ENCODE measurements around the gene USPL1.

The USPL1 gene

GRCh38 chr13:30697177-30697953, 79.6 kb downstream of the USPL1 start:
- no peak for DNase-seq (ENCODE audit: low read depth)

GRCh38 chr13:30697996-30698401, 80.3 kb downstream of the USPL1 start:
- DNase-seq (ENCODE audit: low read depth) = no peak

GRCh38 chr13:30698488-30699005, 80.8 kb downstream of the USPL1 start:
- no peak for DNase-seq (ENCODE audit: low read depth)

GRCh38 chr13:30700364-30700763, 82.6 kb downstream of the USPL1 start:
- no peak for DNase-seq (ENCODE audit: low read depth)

- no peak for DNase-seq (ENCODE audit: low read depth)
Observed at GRCh38 chr13:30702006-30702405, 84.3 kb downstream of the USPL1 start.

- no peak for DNase-seq (ENCODE audit: low read depth)
Observed at GRCh38 chr13:30704596-30704995, 86.9 kb downstream of the USPL1 start.

- peak; percentile 59 for DNase-seq (ENCODE audit: low read depth)
Observed at GRCh38 chr13:30705680-30706079, 88.0 kb downstream of the USPL1 start.

GRCh38 chr13:30708541-30708940, 90.8 kb downstream of the USPL1 start:
- peak; percentile 73 for DNase-seq (ENCODE audit: low read depth)
